Upper lobe of left lung (tissue), 4 donors: Measurements from ENCODE around the gene TMEM123.

Experiments used
- POLR2A ChIP-seq, 4 donors: fragments of 450-650 bp; IDR thresholded peaks; one replicate each; pipeline ENCODE4 v1.5.1; 2016 to 2017; ENCODE audit warnings: antibody characterized with exemption in 4 of 4, mild to moderate bottlenecking in 2 of 4
- TF ChIP-seq, protein P1 (sequence below), 6 experiments: fragments of 450-650 bp in 4 of 6; fragments of 200-600 bp in 2 of 6; sonication (generic) in 2 of 6; IDR thresholded peaks; one replicate each; pipeline ENCODE4 v1.5.1; 2016 to 2019; ENCODE audit warnings: antibody characterized with exemption in 6 of 6

DNA sequence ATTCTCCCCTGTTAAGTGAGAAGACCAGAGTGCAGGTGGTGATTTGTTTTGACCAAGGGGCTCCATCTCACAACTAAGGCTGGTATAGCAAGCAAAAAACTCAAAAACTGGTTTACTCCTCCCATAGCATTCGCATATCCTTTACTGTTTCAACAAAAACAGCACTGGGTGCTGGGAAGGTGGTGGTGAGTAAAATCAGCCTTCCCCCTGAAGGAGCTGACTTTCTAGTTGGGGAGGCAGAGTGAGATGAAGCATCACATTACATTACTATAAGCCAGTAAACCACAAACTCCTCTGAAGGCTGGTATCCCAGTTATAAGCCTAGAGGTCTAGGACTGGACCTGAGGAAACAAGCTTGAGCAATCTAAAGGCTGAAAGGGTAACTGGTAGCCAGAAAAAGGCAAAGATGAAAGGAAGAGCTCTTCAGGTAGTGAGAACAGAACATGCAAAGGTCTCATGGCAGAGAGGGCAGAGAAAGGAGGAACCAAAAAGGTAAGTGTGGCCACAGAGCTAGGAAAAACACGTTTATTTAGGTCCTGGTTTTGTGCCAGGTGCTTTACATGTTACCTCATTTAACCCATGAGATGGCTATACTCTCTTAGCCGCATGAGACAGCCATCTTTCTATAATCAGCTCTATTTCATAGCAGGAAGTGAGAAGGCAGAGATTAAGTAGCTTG is 22.3 kb downstream of the TMEM123 start:
- TF ChIP-seq POLR2A (IDR thresholded peaks at IDR 0.05) = no peak
- TF ChIP-seq, protein P1, sequence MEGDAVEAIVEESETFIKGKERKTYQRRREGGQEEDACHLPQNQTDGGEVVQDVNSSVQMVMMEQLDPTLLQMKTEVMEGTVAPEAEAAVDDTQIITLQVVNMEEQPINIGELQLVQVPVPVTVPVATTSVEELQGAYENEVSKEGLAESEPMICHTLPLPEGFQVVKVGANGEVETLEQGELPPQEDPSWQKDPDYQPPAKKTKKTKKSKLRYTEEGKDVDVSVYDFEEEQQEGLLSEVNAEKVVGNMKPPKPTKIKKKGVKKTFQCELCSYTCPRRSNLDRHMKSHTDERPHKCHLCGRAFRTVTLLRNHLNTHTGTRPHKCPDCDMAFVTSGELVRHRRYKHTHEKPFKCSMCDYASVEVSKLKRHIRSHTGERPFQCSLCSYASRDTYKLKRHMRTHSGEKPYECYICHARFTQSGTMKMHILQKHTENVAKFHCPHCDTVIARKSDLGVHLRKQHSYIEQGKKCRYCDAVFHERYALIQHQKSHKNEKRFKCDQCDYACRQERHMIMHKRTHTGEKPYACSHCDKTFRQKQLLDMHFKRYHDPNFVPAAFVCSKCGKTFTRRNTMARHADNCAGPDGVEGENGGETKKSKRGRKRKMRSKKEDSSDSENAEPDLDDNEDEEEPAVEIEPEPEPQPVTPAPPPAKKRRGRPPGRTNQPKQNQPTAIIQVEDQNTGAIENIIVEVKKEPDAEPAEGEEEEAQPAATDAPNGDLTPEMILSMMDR (IDR thresholded peaks at IDR 0.05) = no peak
